CD4-positive, alpha-beta T cell (primary cell): ENCODE data around the gene PTPRD. TPM values are rescaled to one million over a fixed set of nuclear protein-coding genes. Genes with fewer than 3 reads are reported as not detected.

Source experiments
- ATAC-seq: fragments of 200-7000 bp; cut with Tn5 transposase; one replicate; pipeline ENCODE4 v1.10.0; 2022; ENCODE audit warnings: mild to moderate bottlenecking; ENCODE audit not compliant: poor library complexity
- CTCF ChIA-PET: fragments of 350-600 bp; sonication (Branson Sonifier 250); formaldehyde crosslinking; loops from one replicate; lab custom pipeline; 2021; ENCODE audit warnings: antibody characterized with exemption, inconsistent platforms; lab: Charles Lee
- POLR2A ChIA-PET: fragments of 350-600 bp; sonication (Branson Sonifier 250); formaldehyde crosslinking; loops from one replicate; lab custom pipeline; 2021; ENCODE audit warnings: antibody characterized with exemption, inconsistent platforms; lab: Charles Lee
- DNase-seq, 14 experiments: peaks; one replicate each; pipeline ENCODE4 v3.0.0-alpha.2; 2013 to 2020; ENCODE audit warnings: mixed read lengths in 2 of 14
- H3K27ac ChIP-seq, 2 donors: one replicate each; pipeline versions ENCODE4 v1.5.1 to v1.7.0; 2013; ENCODE audit warnings: low read length in 2 of 2, low read depth in 1 of 2, mild to moderate bottlenecking in 1 of 2
- H3K27me3 ChIP-seq, 2 experiments: 1 replicate in 1 of 2; 2 replicates in 1 of 2; pipeline versions ENCODE4 v1.6.1 to v1.7.0; 2013; ENCODE audit warnings: low read length in 2 of 2, control low read depth in 1 of 2, mild to moderate bottlenecking in 1 of 2, moderate library complexity in 1 of 2; ENCODE audit not compliant: insufficient read depth in 2 of 2, control insufficient read depth in 1 of 2
- H3K36me3 ChIP-seq: one replicate; pipeline ENCODE4 v1.6.1; 2013; ENCODE audit warnings: low read length, control low read depth; ENCODE audit not compliant: insufficient read depth
- H3K4me1 ChIP-seq: one replicate; pipeline ENCODE4 v1.6.1; 2013; ENCODE audit warnings: low read length, control low read depth; ENCODE audit not compliant: insufficient read depth
- H3K4me3 ChIP-seq: one replicate; pipeline ENCODE4 v1.5.1; 2013; ENCODE audit warnings: mild to moderate bottlenecking, low read length, moderate library complexity
- H3K9me3 ChIP-seq, 2 experiments: 1 replicate in 1 of 2; 2 replicates in 1 of 2; pipeline versions ENCODE4 v1.6.1 to v1.7.0; 2013; ENCODE audit warnings: low read length in 2 of 2, mild to moderate bottlenecking in 2 of 2, control low read depth in 1 of 2, moderate library complexity in 1 of 2; ENCODE audit not compliant: control insufficient read depth in 1 of 2, insufficient read depth in 1 of 2
- H3K27ac Mint-ChIP-seq: one replicate; pipeline ENCODE4 v1.8.0; 2020; ENCODE audit warnings: mixed read lengths
- H3K27me3 Mint-ChIP-seq: one replicate; pipeline ENCODE4 v1.8.0; 2021; ENCODE audit warnings: mixed read lengths
- H3K36me3 Mint-ChIP-seq: one replicate; pipeline ENCODE4 v1.8.0; 2021; ENCODE audit warnings: low read depth, mixed read lengths
- H3K4me1 Mint-ChIP-seq: one replicate; pipeline ENCODE4 v1.8.0; 2021; ENCODE audit warnings: low read depth, mixed read lengths
- H3K4me3 Mint-ChIP-seq: one replicate; pipeline ENCODE4 v1.8.0; 2020; ENCODE audit warnings: mild to moderate bottlenecking, mixed read lengths
- H3K9me3 Mint-ChIP-seq: one replicate; pipeline ENCODE4 v1.8.0; 2020; ENCODE audit warnings: mixed read lengths
- intact Hi-C, 2 experiments: fragments of 100-400 bp; cut with DNase I in 1 of 2; cut with micrococcal nuclease in 1 of 2; formaldehyde crosslinking; loops; one replicate each; pipeline versions ENCODE4 v1.15.1 to v1.9.0; 2023 to 2025; cut with DNase I, micrococcal nuclease
- total RNA-seq, 174 experiments: library from RNA in 2 of 174; stranded (reverse) in 2 of 174; gene quantifications; one replicate each; pipeline ENCODE4 v1.2.3 and lab custom pipeline; 2021 to 2026
- TF ChIP-seq, protein P1 (sequence below): fragments of 200-600 bp; IDR thresholded peaks from one replicate; pipeline ENCODE4 v1.8.0; 2022; ENCODE audit warnings: antibody characterized with exemption, mild to moderate bottlenecking

The PTPRD gene
- total RNA-seq, 2 experiments from 2014 or later = not detected

DNA sequence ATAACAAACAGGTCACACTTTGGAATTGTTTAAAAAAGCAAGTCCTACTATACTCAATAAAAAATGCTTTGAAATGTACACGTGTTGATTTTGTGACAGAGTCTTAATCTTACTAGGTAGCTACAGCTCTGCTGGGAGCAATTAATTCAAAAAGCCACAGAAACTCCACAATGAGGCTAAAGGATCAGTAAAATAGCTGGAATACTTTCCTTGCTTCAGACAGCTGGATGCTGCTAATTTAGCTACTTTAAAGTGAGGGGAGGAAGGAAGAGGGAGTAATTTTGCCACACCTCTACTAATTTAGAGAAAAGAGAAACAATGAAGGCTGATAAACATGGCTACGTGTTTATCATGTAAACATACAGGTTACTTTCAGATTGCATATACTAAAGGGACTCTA, 1885.6 kb downstream of the PTPRD start:
- CTCF ChIA-PET = no interaction called here

DNA sequence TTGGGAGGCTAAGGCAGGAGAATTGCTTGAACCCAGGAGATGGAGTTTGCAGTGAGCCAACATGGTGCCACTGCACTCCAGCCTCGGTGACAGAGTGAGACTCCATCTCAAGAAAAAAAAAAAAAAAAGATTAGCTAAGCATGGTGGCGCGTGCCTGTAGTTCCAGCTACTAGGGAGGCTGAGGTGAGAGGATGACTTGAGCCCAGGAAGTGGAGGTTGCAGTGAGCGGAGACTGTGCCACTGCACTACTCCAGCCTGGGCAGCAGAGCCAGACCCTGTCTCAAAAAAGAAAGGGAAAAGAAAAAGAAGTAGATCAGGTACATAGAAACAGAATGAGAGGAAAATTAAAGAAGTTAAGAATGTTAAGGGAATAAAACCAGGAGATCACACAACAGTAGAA, 1886.1 kb downstream of the PTPRD start:
- no peak for DNase-seq
- intact Hi-C loops = no loop called here
- Mint-ChIP-seq H3K27ac (no peak overlapping the region), H3K27me3 (no peaks in the 10 kb centered on the region), H3K36me3 (no peaks in the 10 kb centered on the region), H3K4me3 (no peak overlapping the region), H3K4me1 (no peaks in the 10 kb centered on the region), H3K9me3 (no peaks in the 10 kb centered on the region)
- ATAC-seq = no peak
- CTCF ChIA-PET = no interaction called here
- Histone ChIP-seq H3K27ac (no peak overlapping the region), H3K4me1 (no peaks in the 10 kb centered on the region), H3K4me3 (no peak overlapping the region), H3K36me3 (no peaks in the 10 kb centered on the region), H3K9me3 (no peaks in the 10 kb centered on the region), H3K27me3 (no peaks in the 10 kb centered on the region)
- TF ChIP-seq, protein P1, sequence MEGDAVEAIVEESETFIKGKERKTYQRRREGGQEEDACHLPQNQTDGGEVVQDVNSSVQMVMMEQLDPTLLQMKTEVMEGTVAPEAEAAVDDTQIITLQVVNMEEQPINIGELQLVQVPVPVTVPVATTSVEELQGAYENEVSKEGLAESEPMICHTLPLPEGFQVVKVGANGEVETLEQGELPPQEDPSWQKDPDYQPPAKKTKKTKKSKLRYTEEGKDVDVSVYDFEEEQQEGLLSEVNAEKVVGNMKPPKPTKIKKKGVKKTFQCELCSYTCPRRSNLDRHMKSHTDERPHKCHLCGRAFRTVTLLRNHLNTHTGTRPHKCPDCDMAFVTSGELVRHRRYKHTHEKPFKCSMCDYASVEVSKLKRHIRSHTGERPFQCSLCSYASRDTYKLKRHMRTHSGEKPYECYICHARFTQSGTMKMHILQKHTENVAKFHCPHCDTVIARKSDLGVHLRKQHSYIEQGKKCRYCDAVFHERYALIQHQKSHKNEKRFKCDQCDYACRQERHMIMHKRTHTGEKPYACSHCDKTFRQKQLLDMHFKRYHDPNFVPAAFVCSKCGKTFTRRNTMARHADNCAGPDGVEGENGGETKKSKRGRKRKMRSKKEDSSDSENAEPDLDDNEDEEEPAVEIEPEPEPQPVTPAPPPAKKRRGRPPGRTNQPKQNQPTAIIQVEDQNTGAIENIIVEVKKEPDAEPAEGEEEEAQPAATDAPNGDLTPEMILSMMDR = no peak
- POLR2A ChIA-PET = no interaction called here

More for the DNA sequence above, 1885.6 kb downstream of the PTPRD start:
- H3K27ac Mint-ChIP-seq = no peak overlapping the region
- Histone ChIP-seq H3K9me3 (no peaks in the 10 kb centered on the region), H3K4me1 (no peaks in the 10 kb centered on the region), H3K36me3 (no peaks in the 10 kb centered on the region), H3K27ac (no peak overlapping the region), H3K4me3 (no peak overlapping the region), H3K27me3 (no peaks in the 10 kb centered on the region)
- POLR2A ChIA-PET = no interaction called here
- no peaks in the 10 kb centered on the region for H3K27me3 Mint-ChIP-seq
- no peaks in the 10 kb centered on the region for H3K9me3 Mint-ChIP-seq
- no peak overlapping the region for H3K4me3 Mint-ChIP-seq
- TF ChIP-seq, protein P1 = no peak
- no peaks in the 10 kb centered on the region for H3K4me1 Mint-ChIP-seq
- intact Hi-C loops = no loop called here
- ATAC-seq = no peak
- H3K36me3 Mint-ChIP-seq = no peaks in the 10 kb centered on the region
- no peak for DNase-seq

DNA sequence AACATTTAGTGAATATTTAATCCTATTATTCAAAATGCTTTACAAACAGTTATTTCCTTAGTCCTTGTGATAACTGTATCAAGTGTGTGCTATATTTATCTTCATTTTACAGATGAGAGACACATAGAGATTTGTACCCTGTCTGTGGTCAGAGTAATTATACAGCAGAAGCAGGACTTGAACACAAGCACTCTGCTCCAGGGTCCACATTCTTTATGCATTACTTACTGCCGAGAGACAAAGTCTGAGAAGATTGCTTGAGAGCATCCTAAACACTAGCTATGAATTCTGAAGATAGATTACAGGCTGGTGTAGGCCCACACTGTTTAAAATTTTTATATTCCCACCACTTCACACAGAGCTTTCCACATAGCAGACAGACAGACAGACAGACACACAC, 1887.2 kb downstream of the PTPRD start:
- H3K27me3 ChIP-seq = no peaks in the 10 kb centered on the region
- Mint-ChIP-seq H3K27ac (no peak overlapping the region), H3K4me1 (no peaks in the 10 kb centered on the region), H3K27me3 (no peaks in the 10 kb centered on the region), H3K36me3 (no peaks in the 10 kb centered on the region), H3K9me3 (no peaks in the 10 kb centered on the region), H3K4me3 (no peak overlapping the region)
- TF ChIP-seq, protein P1 = no peak
- ChIA-PET POLR2A (no interaction called here), CTCF (no interaction called here)
- no peak for DNase-seq
- H3K9me3 ChIP-seq = no peaks in the 10 kb centered on the region
- no peak overlapping the region for H3K4me3 ChIP-seq
- no peaks in the 10 kb centered on the region for H3K4me1 ChIP-seq
- H3K27ac ChIP-seq = no peak overlapping the region
- no peak for ATAC-seq
- H3K36me3 ChIP-seq = no peaks in the 10 kb centered on the region
- intact Hi-C loops = no loop called here
